ENCODE measurements around the gene BACE2. TPM values are rescaled to one million over a fixed set of nuclear protein-coding genes. Genes with fewer than 3 reads are reported as not detected.

The BACE2 gene
- polyA plus RNA-seq, 1 donor from 2014 or later = 0.32 TPM

DNA sequence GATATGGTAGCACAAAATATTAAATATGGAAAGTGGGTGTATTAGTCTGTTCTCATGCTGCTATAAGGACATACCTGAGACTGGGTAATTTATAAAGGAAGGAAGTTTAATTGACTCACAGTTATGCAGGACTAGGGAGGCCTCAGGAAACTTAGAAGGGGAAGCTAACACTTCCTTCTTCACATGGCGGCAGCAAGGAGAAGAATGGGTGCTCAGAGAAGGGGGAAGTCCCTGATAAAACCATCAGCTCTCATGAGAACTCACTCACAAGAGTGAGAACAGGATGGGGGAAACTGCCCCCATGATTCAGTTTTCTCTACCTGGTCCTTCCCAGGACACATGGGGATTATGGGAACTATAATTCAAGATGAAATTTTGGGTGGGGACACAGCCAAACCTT, 15.8 kb upstream of the BACE2 start:
- TF ChIP-seq TAF1 (IDR thresholded peaks at IDR 0.05; ENCODE audit: low read depth) = no peak
- TF ChIP-seq, protein P1, sequence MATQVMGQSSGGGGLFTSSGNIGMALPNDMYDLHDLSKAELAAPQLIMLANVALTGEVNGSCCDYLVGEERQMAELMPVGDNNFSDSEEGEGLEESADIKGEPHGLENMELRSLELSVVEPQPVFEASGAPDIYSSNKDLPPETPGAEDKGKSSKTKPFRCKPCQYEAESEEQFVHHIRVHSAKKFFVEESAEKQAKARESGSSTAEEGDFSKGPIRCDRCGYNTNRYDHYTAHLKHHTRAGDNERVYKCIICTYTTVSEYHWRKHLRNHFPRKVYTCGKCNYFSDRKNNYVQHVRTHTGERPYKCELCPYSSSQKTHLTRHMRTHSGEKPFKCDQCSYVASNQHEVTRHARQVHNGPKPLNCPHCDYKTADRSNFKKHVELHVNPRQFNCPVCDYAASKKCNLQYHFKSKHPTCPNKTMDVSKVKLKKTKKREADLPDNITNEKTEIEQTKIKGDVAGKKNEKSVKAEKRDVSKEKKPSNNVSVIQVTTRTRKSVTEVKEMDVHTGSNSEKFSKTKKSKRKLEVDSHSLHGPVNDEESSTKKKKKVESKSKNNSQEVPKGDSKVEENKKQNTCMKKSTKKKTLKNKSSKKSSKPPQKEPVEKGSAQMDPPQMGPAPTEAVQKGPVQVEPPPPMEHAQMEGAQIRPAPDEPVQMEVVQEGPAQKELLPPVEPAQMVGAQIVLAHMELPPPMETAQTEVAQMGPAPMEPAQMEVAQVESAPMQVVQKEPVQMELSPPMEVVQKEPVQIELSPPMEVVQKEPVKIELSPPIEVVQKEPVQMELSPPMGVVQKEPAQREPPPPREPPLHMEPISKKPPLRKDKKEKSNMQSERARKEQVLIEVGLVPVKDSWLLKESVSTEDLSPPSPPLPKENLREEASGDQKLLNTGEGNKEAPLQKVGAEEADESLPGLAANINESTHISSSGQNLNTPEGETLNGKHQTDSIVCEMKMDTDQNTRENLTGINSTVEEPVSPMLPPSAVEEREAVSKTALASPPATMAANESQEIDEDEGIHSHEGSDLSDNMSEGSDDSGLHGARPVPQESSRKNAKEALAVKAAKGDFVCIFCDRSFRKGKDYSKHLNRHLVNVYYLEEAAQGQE (IDR thresholded peaks at IDR 0.05; ENCODE audit: borderline replicate concordance) = no peak
- TF ChIP-seq MXI1 (conservative IDR thresholded peaks at IDR 0.05; ENCODE audit: poor library complexity, severe bottlenecking) = no peak
- TF ChIP-seq, protein P2, sequence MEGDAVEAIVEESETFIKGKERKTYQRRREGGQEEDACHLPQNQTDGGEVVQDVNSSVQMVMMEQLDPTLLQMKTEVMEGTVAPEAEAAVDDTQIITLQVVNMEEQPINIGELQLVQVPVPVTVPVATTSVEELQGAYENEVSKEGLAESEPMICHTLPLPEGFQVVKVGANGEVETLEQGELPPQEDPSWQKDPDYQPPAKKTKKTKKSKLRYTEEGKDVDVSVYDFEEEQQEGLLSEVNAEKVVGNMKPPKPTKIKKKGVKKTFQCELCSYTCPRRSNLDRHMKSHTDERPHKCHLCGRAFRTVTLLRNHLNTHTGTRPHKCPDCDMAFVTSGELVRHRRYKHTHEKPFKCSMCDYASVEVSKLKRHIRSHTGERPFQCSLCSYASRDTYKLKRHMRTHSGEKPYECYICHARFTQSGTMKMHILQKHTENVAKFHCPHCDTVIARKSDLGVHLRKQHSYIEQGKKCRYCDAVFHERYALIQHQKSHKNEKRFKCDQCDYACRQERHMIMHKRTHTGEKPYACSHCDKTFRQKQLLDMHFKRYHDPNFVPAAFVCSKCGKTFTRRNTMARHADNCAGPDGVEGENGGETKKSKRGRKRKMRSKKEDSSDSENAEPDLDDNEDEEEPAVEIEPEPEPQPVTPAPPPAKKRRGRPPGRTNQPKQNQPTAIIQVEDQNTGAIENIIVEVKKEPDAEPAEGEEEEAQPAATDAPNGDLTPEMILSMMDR (IDR thresholded peaks at IDR 0.05; ENCODE audit: poor library complexity, severe bottlenecking) = no peak
- TF ChIP-seq EZH2 (IDR thresholded peaks at IDR 0.05; ENCODE audit: borderline replicate concordance, insufficient read depth, low read length, poor library complexity, severe bottlenecking) = no peak
- no peak for TF ChIP-seq SMC3 (conservative IDR thresholded peaks at IDR 0.05; ENCODE audit: poor library complexity)
- TF ChIP-seq POLR2AphosphoS5 (IDR thresholded peaks at IDR 0.05) = no peak
- no peak for TF ChIP-seq RAD21 (conservative IDR thresholded peaks at IDR 0.05)
- TF ChIP-seq EP300 (conservative IDR thresholded peaks at IDR 0.05; ENCODE audit: poor library complexity, severe bottlenecking) = no peak
- no peaks in the 10 kb centered on the region for H3K27me3 ChIP-seq (ENCODE audit: insufficient read depth, low read depth, low read length)
- no peaks in the 10 kb centered on the region for H3K79me2 ChIP-seq (replicated peaks; ENCODE audit: insufficient read depth, low read length)

DNA sequence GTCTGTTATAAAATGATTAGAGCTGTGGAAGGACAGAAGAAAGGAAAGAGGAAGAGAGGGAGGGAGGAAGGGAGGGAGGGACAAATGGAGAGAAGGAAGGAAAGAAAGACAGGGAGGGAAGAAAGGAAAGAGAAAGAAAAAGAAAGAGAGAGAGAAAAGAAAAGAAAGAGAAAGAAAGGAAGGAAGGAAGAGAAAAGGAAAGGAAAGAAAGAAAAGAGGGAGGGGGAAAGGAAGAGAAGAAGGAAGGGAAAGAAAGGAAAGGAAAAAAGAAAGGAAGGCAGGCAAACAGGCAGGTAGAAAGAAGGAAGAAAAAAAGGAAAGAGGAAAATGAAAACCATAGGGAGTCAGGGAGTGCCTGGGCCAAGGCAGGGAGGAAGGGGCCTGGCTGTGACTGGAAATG, 14.5 kb upstream of the BACE2 start:
- Histone ChIP-seq H2AFZ (ENCODE audit: low read depth, low read length) (no peak overlapping the region), H3K4me3 (ENCODE audit: low read length) (no peak overlapping the region), H3K79me2 (replicated peaks; ENCODE audit: insufficient read depth, low read length) (no peaks in the 10 kb centered on the region), H3K9me2 (ENCODE audit: insufficient read depth, low read length) (no peaks in the 10 kb centered on the region), H3K4me2 (ENCODE audit: low read length) (no peak overlapping the region), H3K27me3 (ENCODE audit: insufficient read depth, low read depth, low read length) (no peaks in the 10 kb centered on the region), H4K20me1 (ENCODE audit: insufficient read depth) (no peaks in the 10 kb centered on the region), H3K9ac (ENCODE audit: low read length) (no peak overlapping the region), H3K36me3 (ENCODE audit: insufficient read depth, low read length) (no peaks in the 10 kb centered on the region), H3F3A (ENCODE audit: insufficient read depth, low read length, poor library complexity, severe bottlenecking) (no peaks in the 10 kb centered on the region), H3K9me3 (ENCODE audit: low read length) (no peaks in the 10 kb centered on the region), H3K27ac (ENCODE audit: low read length) (no peak overlapping the region)
- TF ChIP-seq SMC3 (conservative IDR thresholded peaks at IDR 0.05; ENCODE audit: poor library complexity) (no peak), TAF1 (IDR thresholded peaks at IDR 0.05; ENCODE audit: low read depth) (no peak), RAD21 (conservative IDR thresholded peaks at IDR 0.05) (no peak), POLR2AphosphoS5 (IDR thresholded peaks at IDR 0.05) (no peak)
- TF ChIP-seq, protein P1 (IDR thresholded peaks at IDR 0.05; ENCODE audit: borderline replicate concordance) = no peak

More for the DNA sequence above, 15.8 kb upstream of the BACE2 start:
- Histone ChIP-seq H2AFZ (ENCODE audit: low read depth, low read length) (no peak overlapping the region), H3K9me3 (ENCODE audit: low read length) (no peaks in the 10 kb centered on the region), H3K27ac (ENCODE audit: low read length) (no peak overlapping the region), H3K4me2 (ENCODE audit: low read length) (no peak overlapping the region), H3F3A (ENCODE audit: insufficient read depth, low read length, poor library complexity, severe bottlenecking) (no peaks in the 10 kb centered on the region), H4K20me1 (ENCODE audit: insufficient read depth) (no peaks in the 10 kb centered on the region), H3K36me3 (ENCODE audit: insufficient read depth, low read length) (no peaks in the 10 kb centered on the region), H3K9ac (ENCODE audit: low read length) (no peak overlapping the region), H3K4me3 (ENCODE audit: low read length) (no peak overlapping the region), H3K9me2 (ENCODE audit: insufficient read depth, low read length) (no peaks in the 10 kb centered on the region)
